Activated CD4-positive, alpha-beta T cell treated with anti-CD3 and anti-CD28 coated beads, Interleukin-2, amount 10 ng/mL, durations not matched to agents 24 days and 14 days (primary cell): ENCODE data around the gene WDR90. TPM values are rescaled to one million over a fixed set of nuclear protein-coding genes. Genes with fewer than 3 reads are reported as not detected.
"Not testable (repeated sequence)": the region's sequence is repeated elsewhere in the genome, so short reads cannot be mapped to it uniquely, and the experiment has no call there.

ENCODE experiments used
- DNase-seq: peaks from one replicate; pipeline ENCODE4 v3.0.0; 2022
- H3K27ac Mint-ChIP-seq: one replicate; pipeline ENCODE4 v1.8.0; 2022; ENCODE audit warnings: mild to moderate bottlenecking, mixed read lengths
- H3K27me3 Mint-ChIP-seq: one replicate; pipeline ENCODE4 v1.8.0; 2022; ENCODE audit warnings: mixed read lengths
- H3K36me3 Mint-ChIP-seq: one replicate; pipeline ENCODE4 v1.8.0; 2022; ENCODE audit warnings: low read depth, mild to moderate bottlenecking, mixed read lengths
- H3K4me1 Mint-ChIP-seq: one replicate; pipeline ENCODE4 v1.8.0; 2021; ENCODE audit warnings: mixed read lengths
- H3K4me3 Mint-ChIP-seq: one replicate; pipeline ENCODE4 v1.8.0; 2022; ENCODE audit warnings: mild to moderate bottlenecking, moderate library complexity, mixed read lengths
- H3K9me3 Mint-ChIP-seq: one replicate; pipeline ENCODE4 v1.8.0; 2021; ENCODE audit warnings: mixed read lengths
- intact Hi-C: fragments of 100-400 bp; cut with micrococcal nuclease; formaldehyde crosslinking; loops from one replicate; pipeline ENCODE4 v1.15.1; 2023
- total RNA-seq: library from RNA; stranded (reverse); gene quantifications from 2 replicates; pipeline ENCODE4 v1.2.3, GENCODE V29; 2022

Gene WDR90
- total RNA-seq, 1 donor from 2014 or later, result 111 TPM

- DNase-seq, result no peak
- Mint-ChIP-seq H3K9me3 (no peaks in the 10 kb centered on the region), H3K36me3 (peaks cover 27% of the 10 kb centered on the region), H3K27ac (peak overlapping the region; percentile 72), H3K4me1 (peaks cover 14% of the 10 kb centered on the region), H3K27me3 (no peaks in the 10 kb centered on the region), H3K4me3 (peak overlapping the region; percentile 87)
- intact Hi-C loops, result loop anchor here (2.0 to 5.0 kb wide), 3 partner anchors 35 to 47 kb away; partner anchors contain the start of genes CCDC78, HAGHL, METTL26 and WDR90
Measured at GRCh38 chr16:683396-684070, 34.4 kb downstream of the WDR90 start.

GRCh38 chr16:684071-684794, 35.1 kb downstream of the WDR90 start, which contains the start of gene JMJD8:
Gene JMJD8, minus strand, starts transcription at chr16:684334. Its CDS starts 15 bp downstream, at chr16:684319.
- intact Hi-C loops, result loop anchor here (2.0 to 5.0 kb wide), 3 partner anchors 35 to 47 kb away; partner anchors contain the start of genes CCDC78, HAGHL, METTL26 and WDR90
- Mint-ChIP-seq H3K4me3 (peak within 1 kb of the TSS; percentile 87), H3K27ac (peak within 1 kb of the TSS; percentile 82), H3K27me3 (no peaks in the 10 kb centered on the region), H3K36me3 (peaks cover 27% of the 10 kb centered on the region), H3K9me3 (no peaks in the 10 kb centered on the region), H3K4me1 (peaks cover 12% of the 10 kb centered on the region)
- peak; percentile 99 for DNase-seq

- Mint-ChIP-seq H3K4me3 (no peak overlapping the region), H3K27ac (no peak overlapping the region)
- intact Hi-C loops, result loop anchor here (2.0 to 5.0 kb wide), 3 partner anchors 36 to 48 kb away; partner anchors contain the start of genes CCDC78, HAGHL, METTL26 and WDR90
Measured at GRCh38 chr16:684961-685696, 36.0 kb downstream of the WDR90 start.

GRCh38 chr16:685967-686366, 36.8 kb downstream of the WDR90 start:
- intact Hi-C loops, result loop anchor here (2.0 kb wide), 2 partner anchors 37 to 49 kb away; partner anchors contain the start of genes METTL26 and WDR90
- peak overlapping the region; percentile 52 for H3K4me3 Mint-ChIP-seq

More at GRCh38 chr16:684961-685696, 36.0 kb downstream of the WDR90 start:
- H3K27me3 Mint-ChIP-seq, result no peaks in the 10 kb centered on the region
- H3K36me3 Mint-ChIP-seq, result peaks cover 27% of the 10 kb centered on the region
- no peak for DNase-seq
- H3K9me3 Mint-ChIP-seq, result no peaks in the 10 kb centered on the region
- peaks cover 13% of the 10 kb centered on the region for H3K4me1 Mint-ChIP-seq

GRCh38 chr16:686459-687260, 37.5 kb downstream of the WDR90 start:
- peak overlapping the region; percentile 21 for H3K4me3 Mint-ChIP-seq
- no peaks in the 10 kb centered on the region for H3K27me3 Mint-ChIP-seq
- intact Hi-C loops, result no loop called here
- DNase-seq, result no peak
- H3K27ac Mint-ChIP-seq, result no peak overlapping the region
- H3K9me3 Mint-ChIP-seq, result peaks cover 4% of the 10 kb centered on the region
- peaks cover 17% of the 10 kb centered on the region for H3K4me1 Mint-ChIP-seq
- peaks cover 21% of the 10 kb centered on the region for H3K36me3 Mint-ChIP-seq

More at GRCh38 chr16:685967-686366, 36.8 kb downstream of the WDR90 start:
- Mint-ChIP-seq H3K9me3 (peaks cover 2% of the 10 kb centered on the region), H3K27me3 (no peaks in the 10 kb centered on the region), H3K4me1 (peaks cover 18% of the 10 kb centered on the region), H3K36me3 (peaks cover 27% of the 10 kb centered on the region), H3K27ac (no peak overlapping the region)
- DNase-seq, result no peak

- Mint-ChIP-seq H3K9me3 (peaks cover 4% of the 10 kb centered on the region), H3K36me3 (peaks cover 15% of the 10 kb centered on the region), H3K4me1 (peaks cover 12% of the 10 kb centered on the region), H3K27ac (no peak overlapping the region), H3K4me3 (no peak overlapping the region), H3K27me3 (peaks cover 4% of the 10 kb centered on the region)
- intact Hi-C loops, result no loop called here
- DNase-seq, result no peak
Measured at GRCh38 chr16:687499-687898, 38.3 kb downstream of the WDR90 start.

GRCh38 chr16:689175-689897, 40.2 kb downstream of the WDR90 start:
- peak overlapping the region; percentile 79 for H3K27ac Mint-ChIP-seq
- peak overlapping the region; percentile 81 for H3K4me3 Mint-ChIP-seq
- peaks cover 4% of the 10 kb centered on the region for H3K9me3 Mint-ChIP-seq
- peaks cover 11% of the 10 kb centered on the region for H3K4me1 Mint-ChIP-seq
- no peak for DNase-seq
- intact Hi-C loops, result no loop called here
- H3K27me3 Mint-ChIP-seq, result peaks cover 15% of the 10 kb centered on the region
- peaks cover 7% of the 10 kb centered on the region for H3K36me3 Mint-ChIP-seq

GRCh38 chr16:691242-691641, 42.1 kb downstream of the WDR90 start:
- H3K36me3 Mint-ChIP-seq, intact Hi-C loops, H3K9me3 Mint-ChIP-seq, DNase-seq: not testable (repeated sequence)
- peaks cover 17% of the 10 kb centered on the region for H3K27me3 Mint-ChIP-seq
- peak overlapping the region; percentile 81 for H3K4me3 Mint-ChIP-seq
- H3K4me1 Mint-ChIP-seq, result peaks cover 14% of the 10 kb centered on the region
- H3K27ac Mint-ChIP-seq, result peak overlapping the region; percentile 74

GRCh38 chr16:692356-693108, 43.4 kb downstream of the WDR90 start:
- H3K9me3 Mint-ChIP-seq, result peaks cover 4% of the 10 kb centered on the region
- H3K27ac Mint-ChIP-seq, result no peak overlapping the region
- no peak for DNase-seq
- intact Hi-C loops, result no loop called here
- H3K4me3 Mint-ChIP-seq, result peak overlapping the region; percentile 45
- peaks cover 17% of the 10 kb centered on the region for H3K27me3 Mint-ChIP-seq
- H3K36me3 Mint-ChIP-seq, result no peaks in the 10 kb centered on the region
- peaks cover 16% of the 10 kb centered on the region for H3K4me1 Mint-ChIP-seq

GRCh38 chr16:693364-693763, 44.2 kb downstream of the WDR90 start:
- Mint-ChIP-seq H3K4me3 (peak overlapping the region; percentile 65), H3K9me3 (peaks cover 4% of the 10 kb centered on the region), H3K27ac (no peak overlapping the region), H3K36me3 (no peaks in the 10 kb centered on the region), H3K4me1 (peaks cover 16% of the 10 kb centered on the region), H3K27me3 (peaks cover 17% of the 10 kb centered on the region)
- no peak for DNase-seq
- intact Hi-C loops, result no loop called here

- no peak overlapping the region for H3K27ac Mint-ChIP-seq
- intact Hi-C loops, result no loop called here
Measured at GRCh38 chr16:693766-694165, 44.6 kb downstream of the WDR90 start.

More at GRCh38 chr16:693766-694165, 44.6 kb downstream of the WDR90 start:
- H3K36me3 Mint-ChIP-seq, result no peaks in the 10 kb centered on the region
- peaks cover 17% of the 10 kb centered on the region for H3K27me3 Mint-ChIP-seq
- H3K4me3 Mint-ChIP-seq, result peak overlapping the region; percentile 65
- peaks cover 16% of the 10 kb centered on the region for H3K4me1 Mint-ChIP-seq
- no peak for DNase-seq
- H3K9me3 Mint-ChIP-seq, result peaks cover 4% of the 10 kb centered on the region
